Vagina (tissue), 2 donors: ENCODE results near the gene UMPS. TPM values are rescaled to one million over a fixed set of nuclear protein-coding genes. Genes with fewer than 3 reads are reported as not detected.
"Not testable (repeated sequence)": the region's sequence is repeated elsewhere in the genome, so short reads cannot be mapped to it uniquely, and the experiment has no call there.

ENCODE experiments used
- DNase-seq, 2 donors: peaks; one replicate each; pipeline ENCODE4 v3.0.0-alpha.2; 2017; ENCODE audit errors: extremely low spot score in 2 of 2
- H3K27ac ChIP-seq: fragments of 200-600 bp; sonication (generic); one replicate; pipeline ENCODE4 v1.5.1; 2019
- H3K27me3 ChIP-seq: fragments of 200-600 bp; sonication (generic); one replicate; pipeline ENCODE4 v1.5.1; 2019
- H3K36me3 ChIP-seq, 2 donors: fragments of 200-600 bp; sonication (generic); one replicate each; pipeline ENCODE4 v1.5.1; 2017 to 2019
- H3K4me1 ChIP-seq: fragments of 200-600 bp; sonication (generic); one replicate; pipeline ENCODE4 v1.5.1; 2019
- H3K4me3 ChIP-seq, 2 donors: fragments of 200-600 bp; sonication (generic); 1 replicate in 1 of 2; 2 replicates in 1 of 2; pipeline ENCODE4 v1.5.1; 2016 to 2019
- H3K9me3 ChIP-seq: fragments of 200-600 bp; sonication (generic); one replicate; pipeline ENCODE4 v1.5.1; 2019
- CTCF ChIP-seq, 3 experiments: fragments of 450-650 bp in 2 of 3; fragments of 200-600 bp in 1 of 3; sonication (generic) in 1 of 3; IDR thresholded peaks; one replicate each; pipeline ENCODE4 v1.5.1; 2017 to 2019; ENCODE audit warnings: antibody characterized with exemption in 3 of 3, mild to moderate bottlenecking in 2 of 3, moderate library complexity in 2 of 3
- POLR2A ChIP-seq, 2 donors: fragments of 450-650 bp; IDR thresholded peaks; one replicate each; pipeline ENCODE4 v1.6.1; 2017; ENCODE audit warnings: antibody characterized with exemption in 2 of 2, mild to moderate bottlenecking in 2 of 2, moderate library complexity in 2 of 2
- POLR2AphosphoS5 ChIP-seq, 2 donors: sonication (generic); formaldehyde crosslinking; IDR thresholded peaks; one replicate each; pipeline ENCODE4 v1.9.0; 2017; ENCODE audit warnings: antibody characterized with exemption in 2 of 2, mild to moderate bottlenecking in 2 of 2, low read depth in 1 of 2; ENCODE audit not compliant: insufficient read depth in 1 of 2
- intact Hi-C: fragments of 100-400 bp; cut with DNase I; formaldehyde crosslinking; loops from one replicate; pipeline ENCODE4 v1.15.1; 2023
- total RNA-seq: library from RNA; depleted of rRNA; stranded (reverse); fragments of >200 nt; gene quantifications from one replicate; pipeline ENCODE4 v1.2.3, GENCODE V29; 2016

The UMPS gene
- total RNA-seq, 1 donor from 2014 or later = 13.3 TPM

DNA sequence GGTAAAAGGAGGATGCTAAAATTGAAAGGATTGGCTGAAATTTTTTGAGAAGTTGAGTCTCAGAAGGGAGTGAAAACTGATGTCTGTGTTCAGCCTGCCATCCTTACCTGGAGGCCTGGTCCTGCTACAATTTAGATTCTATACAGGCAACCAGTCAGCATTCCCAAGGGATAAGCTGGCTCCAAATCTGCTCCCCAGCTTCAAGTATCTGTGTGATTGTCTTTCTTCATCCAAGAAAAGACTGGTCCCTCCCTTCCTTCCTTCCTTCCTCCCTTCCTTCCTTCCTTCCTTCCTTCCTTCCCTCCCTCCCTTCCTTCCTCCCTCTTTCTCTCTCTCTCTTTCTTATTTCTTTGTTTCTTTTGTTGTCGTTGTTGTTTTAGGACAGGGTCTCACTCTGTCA is 24.7 kb upstream of the UMPS start:
- H3K36me3 ChIP-seq = no peaks in the 10 kb centered on the region
- DNase-seq = no peak
- H3K9me3 ChIP-seq = no peaks in the 10 kb centered on the region
- intact Hi-C loops = no loop called here
- H3K4me3 ChIP-seq = no peak overlapping the region
- no peaks in the 10 kb centered on the region for H3K4me1 ChIP-seq
- H3K27ac ChIP-seq = no peak overlapping the region
- TF ChIP-seq POLR2AphosphoS5 (IDR thresholded peaks at IDR 0.05; ENCODE audit: insufficient read depth in 1 of 2, low read depth in 1 of 2) = no peak
- no peak for TF ChIP-seq CTCF (IDR thresholded peaks at IDR 0.05)
- TF ChIP-seq POLR2A (IDR thresholded peaks at IDR 0.05) = no peak
- H3K27me3 ChIP-seq = no peaks in the 10 kb centered on the region

DNA sequence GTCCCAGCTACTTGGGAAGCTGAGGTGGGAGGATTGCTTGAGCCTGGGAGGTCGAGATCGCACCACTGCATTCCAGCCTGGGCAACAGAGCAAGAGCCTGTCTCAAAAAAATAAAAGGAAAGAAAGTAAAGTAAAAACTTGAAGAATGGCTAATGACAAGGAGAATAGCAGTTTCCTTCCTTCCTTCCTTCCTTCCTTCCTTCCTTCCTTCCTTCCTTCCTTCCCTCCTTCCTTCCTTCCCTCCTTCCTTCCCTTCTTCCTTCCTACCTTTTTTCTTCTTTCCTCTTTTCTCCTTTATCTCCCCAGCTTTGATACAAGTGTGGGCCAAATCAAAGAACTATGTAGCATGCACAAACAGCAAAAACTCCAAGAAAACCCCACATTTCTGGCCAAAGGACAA is 23.0 kb upstream of the UMPS start:
- DNase-seq, H3K4me3 ChIP-seq, H3K27me3 ChIP-seq, H3K4me1 ChIP-seq, H3K9me3 ChIP-seq, intact Hi-C loops, H3K36me3 ChIP-seq, H3K27ac ChIP-seq: not testable (repeated sequence)

- no peak for DNase-seq
- intact Hi-C loops = no loop called here
- Histone ChIP-seq H3K4me3 (no peak overlapping the region), H3K36me3 (no peaks in the 10 kb centered on the region), H3K9me3 (no peaks in the 10 kb centered on the region), H3K27me3 (no peaks in the 10 kb centered on the region), H3K27ac (no peak overlapping the region), H3K4me1 (no peaks in the 10 kb centered on the region)
- TF ChIP-seq CTCF (IDR thresholded peaks at IDR 0.05) (no peak), POLR2A (IDR thresholded peaks at IDR 0.05) (no peak), POLR2AphosphoS5 (IDR thresholded peaks at IDR 0.05; ENCODE audit: insufficient read depth in 1 of 2, low read depth in 1 of 2) (no peak)
Measured at GRCh38 chr3:124707656-124708062, 22.6 kb upstream of the UMPS start.

- intact Hi-C loops = no loop called here
- no peak overlapping the region for H3K4me3 ChIP-seq
- no peaks in the 10 kb centered on the region for H3K36me3 ChIP-seq
- H3K27ac ChIP-seq = no peak overlapping the region
- DNase-seq = no peak
- TF ChIP-seq POLR2A (IDR thresholded peaks at IDR 0.05) (no peak), POLR2AphosphoS5 (IDR thresholded peaks at IDR 0.05; ENCODE audit: insufficient read depth in 1 of 2, low read depth in 1 of 2) (no peak), CTCF (IDR thresholded peaks at IDR 0.05) (no peak)
- H3K9me3 ChIP-seq = no peaks in the 10 kb centered on the region
- no peaks in the 10 kb centered on the region for H3K27me3 ChIP-seq
- no peaks in the 10 kb centered on the region for H3K4me1 ChIP-seq
Measured at GRCh38 chr3:124714223-124714853, 15.9 kb upstream of the UMPS start.

DNA sequence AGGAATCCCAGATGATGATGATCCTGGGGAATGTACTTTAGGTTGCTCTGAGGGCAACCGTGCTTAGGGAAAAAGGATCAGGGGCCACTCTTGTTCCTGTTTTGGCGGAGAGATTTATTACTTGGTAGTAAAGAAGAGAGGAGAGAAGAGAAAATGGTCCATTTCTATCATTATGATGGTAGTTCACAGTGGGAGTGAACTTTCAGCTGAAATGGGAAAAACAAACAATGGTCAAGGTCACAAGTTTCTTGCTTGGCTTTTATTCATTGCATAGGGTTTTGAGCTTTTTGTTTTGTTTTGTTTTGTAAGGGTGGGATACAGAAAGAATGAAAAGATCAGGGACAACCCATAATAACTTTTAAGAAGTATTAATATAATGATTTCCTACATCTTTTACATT is 7.7 kb upstream of the UMPS start:
- DNase-seq = no peak
- no peak overlapping the region for H3K4me3 ChIP-seq
- H3K9me3 ChIP-seq = no peaks in the 10 kb centered on the region
- no peaks in the 10 kb centered on the region for H3K27me3 ChIP-seq
- no peaks in the 10 kb centered on the region for H3K36me3 ChIP-seq
- no peaks in the 10 kb centered on the region for H3K4me1 ChIP-seq
- no peak for TF ChIP-seq POLR2A (IDR thresholded peaks at IDR 0.05)
- no peak for TF ChIP-seq CTCF (IDR thresholded peaks at IDR 0.05)
- no peak overlapping the region for H3K27ac ChIP-seq
- intact Hi-C loops = no loop called here
